Heart left ventricle (tissue), 16 donors: Measurements from ENCODE around the gene TTLL11. TPM values are rescaled to one million over a fixed set of nuclear protein-coding genes. Genes with fewer than 3 reads are reported as not detected.

Source experiments
- ATAC-seq, 4 donors: fragments of 200-7000 bp; cut with Tn5 transposase; one replicate each; pipeline ENCODE4 v1.9.1; 2020 to 2022; ENCODE audit warnings: moderate library complexity in 4 of 4, mild to moderate bottlenecking in 3 of 4, moderate number of reproducible peaks in 1 of 4
- DNase-seq, 5 donors: peaks; one replicate each; pipeline ENCODE4 v3.0.0-alpha.2; 2020
- H3K27ac ChIP-seq, 12 donors: fragments of 200-600 bp; sonication (generic) in 4 of 12; one replicate each; pipeline versions ENCODE4 v1.5.0 to v1.8.0; 2016 to 2022; ENCODE audit warnings: mild to moderate bottlenecking in 2 of 12
- H3K27me3 ChIP-seq, 9 donors: fragments of 200-600 bp; sonication (generic) in 2 of 9; one replicate each; pipeline versions ENCODE4 v1.5.1 to v1.8.0; 2016 to 2022; ENCODE audit warnings: mild to moderate bottlenecking in 3 of 9
- H3K36me3 ChIP-seq, 9 donors: fragments of 200-600 bp; sonication (generic) in 2 of 9; one replicate each; pipeline versions ENCODE4 v1.5.0 to v1.8.0; 2018 to 2022; ENCODE audit warnings: mild to moderate bottlenecking in 2 of 9
- H3K4me1 ChIP-seq, 12 donors: fragments of 200-600 bp; sonication (generic) in 4 of 12; one replicate each; pipeline versions ENCODE4 v1.5.0 to v1.8.0; 2016 to 2022; ENCODE audit warnings: mild to moderate bottlenecking in 3 of 12
- H3K4me3 ChIP-seq, 12 donors: fragments of 200-600 bp; sonication (generic) in 4 of 12; one replicate each; pipeline versions ENCODE4 v1.5.0 to v1.8.0; 2017 to 2022; ENCODE audit warnings: mild to moderate bottlenecking in 9 of 12, moderate library complexity in 4 of 12
- H3K9me3 ChIP-seq, 12 donors: fragments of 200-600 bp; sonication (generic) in 4 of 12; one replicate each; pipeline versions ENCODE4 v1.5.0 to v1.8.0; 2016 to 2022; ENCODE audit warnings: mild to moderate bottlenecking in 1 of 12
- CTCF ChIP-seq, 12 donors: fragments of 200-600 bp; sonication (generic) in 4 of 12; IDR thresholded peaks; one replicate each; pipeline versions ENCODE4 v1.5.0 to v1.8.0; 2018 to 2022; ENCODE audit warnings: antibody characterized with exemption in 12 of 12, mild to moderate bottlenecking in 5 of 12
- POLR2A ChIP-seq, 2 donors: fragments of 450-650 bp; IDR thresholded peaks; one replicate each; pipeline ENCODE4 v1.6.1; 2017; ENCODE audit warnings: antibody characterized with exemption in 2 of 2, mild to moderate bottlenecking in 2 of 2, moderate library complexity in 2 of 2
- WGBS, 4 donors: extraction: QIAGEN DNeasy Blood & Tissue Kit in 2 of 4; methylation state at CpG; one replicate each; pipeline versions ENCODE4 v1.1.5 to v1.1.7; 2013 to 2018; 5-methylcytosine and 5-hydroxymethylcytosine counted together
- intact Hi-C, 10 donors: fragments of 100-400 bp; cut with DNase I; formaldehyde crosslinking; loops; one replicate each; pipeline versions ENCODE4 v1.11.1 to v1.14.2; 2022
- polyA plus RNA-seq, 2 donors: library from polyadenylated mRNA; stranded (reverse); fragments of 200-250 nt; gene quantifications; one replicate each; pipeline ENCODE4 v1.2.3, GENCODE V29; 2013
- total RNA-seq, 9 donors: library from RNA; depleted of rRNA in 2 of 9; stranded (reverse); fragments of >200 nt in 2 of 9; fragmentation: NEBNext Ultra II Directional in 3 of 9; extraction: Animal tissue kit (Norgen Biotek cat#: 25700) in 3 of 9; gene quantifications; one replicate each; pipeline versions ENCODE4 v1.1.0 to v1.2.4, GENCODE V29; 2016 to 2023
- donor health status: ischemic (EF 13 %, LVEDD 7.1; RV severe dilation, severe dysfunction).
- donor health status: healthy with polysubstance abuse.
- donor health status: DM: no; HTN: yes; CAD: no.
- donor health status: DM: no; HTN: no; CAD: no.
- donor health status: ischemic (EF 25% LVEDD 6.9; RV normal size, moderate dysfunction).
- donor health status: ischemic (EF 25% LVEDD 5.7; RV mildly dilated, moderate dysfunction).
- donor health status: healthy.
- donor health status: DM: yes; HTN: yes; CAD: no.
- donor health status: ischemic (EF 35%, LVEDD 5.7; RV mildly dilated, moderate dysfunction).
- donor health status: nonischemic (EF 11% LVEDD 7.7; RV severe dilation, severe dysfunction).
- donor health status: DM: yes; HTN: yes; CAD: no.
- donor health status: PGD.
- donor health status: ischemic (EF 29% LVEDD 5.4; RV normal size, mild dysfunction).
- donor health status: nonischemic (EF 23%, LVEDD 6.1; RV moderate dilation, normal function).

Gene TTLL11
- total and polyA plus RNA-seq, 11 donors = 2.7 to 10.9 (median 7.9) TPM

GRCh38 chr9:121881920-121882500 is 211.1 kb downstream of the TTLL11 start:
- no peaks in the 10 kb centered on the region for H3K27me3 ChIP-seq
- 80 to 97% (median 87%) methylated on average over 7 of the region's 7 CpGs for WGBS, 4 donors
- no peak overlapping the region for H3K4me3 ChIP-seq
- H3K9me3 ChIP-seq = no peaks in the 10 kb centered on the region
- no peaks in the 10 kb centered on the region for H3K36me3 ChIP-seq
- no peak for TF ChIP-seq POLR2A (IDR thresholded peaks at IDR 0.05)
- TF ChIP-seq CTCF (IDR thresholded peaks at IDR 0.05) = no peak
- intact Hi-C loops = no loop called here
- H3K4me1 ChIP-seq = peaks cover 0 to 11% (median 0%) of the 10 kb centered on the region in 12 donors
- ATAC-seq (no peak), DNase-seq (no peak)
- H3K27ac ChIP-seq = no peak overlapping the region

- Histone ChIP-seq H3K9me3 (no peaks in the 10 kb centered on the region), H3K27me3 (no peaks in the 10 kb centered on the region), H3K36me3 (no peaks in the 10 kb centered on the region), H3K4me1 (peaks cover 0 to 11% (median 3%) of the 10 kb centered on the region in 12 donors), H3K27ac (no peak overlapping the region), H3K4me3 (no peak overlapping the region)
- intact Hi-C loops = no loop called here
- ATAC-seq (no peak), DNase-seq (no peak)
- 84 to 96% (median 88%) methylated on average over 8 of the region's 8 CpGs for WGBS, 4 donors
- TF ChIP-seq POLR2A (IDR thresholded peaks at IDR 0.05) (no peak), CTCF (IDR thresholded peaks at IDR 0.05) (no peak)
These were observed 212.7 kb downstream of the TTLL11 start for GRCh38 chr9:121880343-121880898.

GRCh38 chr9:121878271-121878822 is 214.8 kb downstream of the TTLL11 start:
- Histone ChIP-seq H3K27ac (no peak overlapping the region), H3K4me1 (peaks cover 0 to 11% (median 2%) of the 10 kb centered on the region in 12 donors), H3K36me3 (no peaks in the 10 kb centered on the region), H3K9me3 (no peaks in the 10 kb centered on the region), H3K4me3 (no peak overlapping the region), H3K27me3 (no peaks in the 10 kb centered on the region)
- TF ChIP-seq CTCF (IDR thresholded peaks at IDR 0.05) = no peak
- TF ChIP-seq POLR2A (IDR thresholded peaks at IDR 0.05) = no peak
- intact Hi-C loops = no loop called here
- ATAC-seq (no peak), DNase-seq (no peak)
- WGBS, 4 donors = 88 to 95% (median 93%) methylated on average over 14 of the region's 14 CpGs

GRCh38 chr9:121876658-121877271 is 216.3 kb downstream of the TTLL11 start:
- Histone ChIP-seq H3K4me3 (no peak overlapping the region), H3K36me3 (no peaks in the 10 kb centered on the region), H3K4me1 (peaks cover 0 to 11% (median 1%) of the 10 kb centered on the region in 12 donors), H3K9me3 (no peaks in the 10 kb centered on the region), H3K27me3 (no peaks in the 10 kb centered on the region), H3K27ac (peak overlapping the region in 2 of 12 donors; percentile 30 to 45)
- intact Hi-C loops = no loop called here
- DNase-seq = peak in 1 of 5 donors; percentile 63
- ATAC-seq = peak; percentile 74 to 92 (median 82)
- 52 to 59% (median 57%) methylated on average over 13 of the region's 13 CpGs for WGBS, 4 donors
- TF ChIP-seq POLR2A (IDR thresholded peaks at IDR 0.05) = no peak
- TF ChIP-seq CTCF (IDR thresholded peaks at IDR 0.05) = no peak
